Stomach (tissue), 4 donors: ENCODE data around the gene GGA1.

Source experiments
- EP300 ChIP-seq: sonication (generic); formaldehyde crosslinking; IDR thresholded peaks from one replicate; pipeline ENCODE4 v1.6.1; 2017; ENCODE audit warnings: antibody characterized with exemption
- POLR2A ChIP-seq, 4 donors: fragments of 450-650 bp; IDR thresholded peaks; one replicate each; pipeline ENCODE4 v1.6.1; 2016; ENCODE audit warnings: antibody characterized with exemption in 4 of 4, control low read depth in 2 of 4, mild to moderate bottlenecking in 1 of 4, moderate library complexity in 1 of 4
- POLR2AphosphoS5 ChIP-seq, 3 donors: sonication (generic); formaldehyde crosslinking; IDR thresholded peaks; one replicate each; pipeline ENCODE4 v1.6.1; 2016; ENCODE audit warnings: antibody characterized with exemption in 3 of 3
- TF ChIP-seq, protein P1 (sequence below), 7 experiments: fragments of 450-650 bp in 4 of 7; fragments of 200-600 bp in 3 of 7; sonication (generic) in 3 of 7; IDR thresholded peaks; one replicate each; pipeline ENCODE4 v1.5.1; 2016 to 2019; ENCODE audit warnings: antibody characterized with exemption in 7 of 7, control low read depth in 2 of 7, mild to moderate bottlenecking in 1 of 7

- TF ChIP-seq POLR2A (IDR thresholded peaks at IDR 0.05) (no peak), POLR2AphosphoS5 (IDR thresholded peaks at IDR 0.05) (no peak), EP300 (no peak)
- TF ChIP-seq, protein P1, sequence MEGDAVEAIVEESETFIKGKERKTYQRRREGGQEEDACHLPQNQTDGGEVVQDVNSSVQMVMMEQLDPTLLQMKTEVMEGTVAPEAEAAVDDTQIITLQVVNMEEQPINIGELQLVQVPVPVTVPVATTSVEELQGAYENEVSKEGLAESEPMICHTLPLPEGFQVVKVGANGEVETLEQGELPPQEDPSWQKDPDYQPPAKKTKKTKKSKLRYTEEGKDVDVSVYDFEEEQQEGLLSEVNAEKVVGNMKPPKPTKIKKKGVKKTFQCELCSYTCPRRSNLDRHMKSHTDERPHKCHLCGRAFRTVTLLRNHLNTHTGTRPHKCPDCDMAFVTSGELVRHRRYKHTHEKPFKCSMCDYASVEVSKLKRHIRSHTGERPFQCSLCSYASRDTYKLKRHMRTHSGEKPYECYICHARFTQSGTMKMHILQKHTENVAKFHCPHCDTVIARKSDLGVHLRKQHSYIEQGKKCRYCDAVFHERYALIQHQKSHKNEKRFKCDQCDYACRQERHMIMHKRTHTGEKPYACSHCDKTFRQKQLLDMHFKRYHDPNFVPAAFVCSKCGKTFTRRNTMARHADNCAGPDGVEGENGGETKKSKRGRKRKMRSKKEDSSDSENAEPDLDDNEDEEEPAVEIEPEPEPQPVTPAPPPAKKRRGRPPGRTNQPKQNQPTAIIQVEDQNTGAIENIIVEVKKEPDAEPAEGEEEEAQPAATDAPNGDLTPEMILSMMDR (IDR thresholded peaks at IDR 0.05): no peak
These were observed 47.9 kb upstream of the GGA1 start for GRCh38 chr22:37560608-37561211.
